Neural cell (in vitro differentiated cells): ENCODE measurements around the gene ITGBL1.

Experiments
- CTCF ChIP-seq: fragments of 450-650 bp; IDR thresholded peaks from 2 replicates; pipeline ENCODE4 v1.5.1; 2014; ENCODE audit warnings: antibody characterized with exemption, mild to moderate bottlenecking, moderate library complexity; ENCODE audit not compliant: poor library complexity, severe bottlenecking
- EP300 ChIP-seq: fragments of 450-650 bp; conservative IDR thresholded peaks from 2 replicates; pipeline ENCODE4 v1.6.1; 2014; ENCODE audit warnings: antibody characterized with exemption, mild to moderate bottlenecking, moderate library complexity; ENCODE audit not compliant: poor library complexity, severe bottlenecking
- EZH2 ChIP-seq: fragments of 200-600, 300-800 bp; shearing (Covaris generic), sonication (generic); IDR thresholded peaks from 2 replicates; pipeline ENCODE4 v1.6.1; 2014; ENCODE audit warnings: antibody characterized with exemption, low read length, borderline replicate concordance, mild to moderate bottlenecking; ENCODE audit not compliant: insufficient read depth, poor library complexity, severe bottlenecking
- POLR2AphosphoS5 ChIP-seq: IDR thresholded peaks from 2 replicates; pipeline ENCODE4 v1.6.1; 2012
- REST ChIP-seq: IDR thresholded peaks from 2 replicates; pipeline ENCODE4 v1.6.1; 2012; ENCODE audit warnings: borderline replicate concordance
- SMC3 ChIP-seq: fragments of 450-650 bp; conservative IDR thresholded peaks from 2 replicates; pipeline ENCODE4 v1.6.1; 2014; ENCODE audit warnings: antibody characterized with exemption, mild to moderate bottlenecking, moderate library complexity; ENCODE audit not compliant: poor library complexity
- TAF1 ChIP-seq: IDR thresholded peaks from 2 replicates; pipeline ENCODE4 v1.6.1; 2012; ENCODE audit warnings: low read depth

DNA sequence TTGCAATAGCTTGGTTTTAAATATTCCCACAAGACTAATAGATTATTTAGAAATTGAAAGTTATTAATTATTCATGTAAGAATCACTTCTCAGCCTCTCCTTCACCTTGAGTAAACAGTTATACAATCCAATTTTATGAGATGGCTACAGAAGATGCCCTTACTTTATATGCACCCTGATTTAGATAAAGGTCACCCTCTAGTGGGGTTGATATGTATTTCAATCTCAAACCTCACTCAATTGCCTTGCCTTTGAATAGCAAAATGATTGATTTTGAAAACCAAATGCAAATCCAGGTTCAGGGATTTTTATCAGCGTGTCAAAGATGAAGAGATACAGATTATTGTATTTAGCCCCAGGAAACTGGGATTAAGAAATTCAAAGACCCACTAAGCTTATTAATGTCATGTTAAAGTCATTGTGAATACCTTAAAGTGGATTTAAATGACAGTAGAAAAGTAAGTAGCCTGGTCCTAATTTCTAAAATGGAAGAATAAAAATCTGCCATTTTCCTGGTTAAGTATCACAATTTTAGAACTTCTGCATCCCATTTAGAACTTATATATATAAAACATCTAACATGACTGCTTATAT is 305.1 kb downstream of the ITGBL1 start:
- TF ChIP-seq CTCF: peak; percentile 80
- no peak for TF ChIP-seq EP300
- TF ChIP-seq TAF1: no peak
- TF ChIP-seq POLR2AphosphoS5: no peak
- no peak for TF ChIP-seq EZH2
- peak; percentile 92 for TF ChIP-seq SMC3
- TF ChIP-seq REST: no peak
